Calu3 (cell line): ENCODE data around the gene ITM2C. TPM values are rescaled to one million over a fixed set of nuclear protein-coding genes. Genes with fewer than 3 reads are reported as not detected.

Source experiments
- BruUV-seq: library from RNA; stranded (reverse); fragments of 400-500 nt; replicated peaks from 2 replicates; lab custom pipeline; 2021; lab: Mats Ljungman, UMichigan
- CTCF ChIA-PET: fragments of 300-600 bp; sonication (Branson Sonifier 250); formaldehyde crosslinking; loops from one replicate; lab custom pipeline; 2022; ENCODE audit warnings: antibody characterized with exemption; lab: Charles Lee
- DNase-seq: peaks from one replicate; pipeline ENCODE4 v3.0.0; 2022
- H3K27ac Mint-ChIP-seq: one replicate; pipeline ENCODE4 v1.8.0; 2022; ENCODE audit warnings: mixed read lengths; ENCODE audit not compliant: unreplicated experiment
- H3K27me3 Mint-ChIP-seq: one replicate; pipeline ENCODE4 v1.8.0; 2022; ENCODE audit warnings: mixed read lengths; ENCODE audit not compliant: unreplicated experiment
- H3K36me3 Mint-ChIP-seq: one replicate; pipeline ENCODE4 v1.8.0; 2022; ENCODE audit warnings: mild to moderate bottlenecking, moderate library complexity, mixed read lengths; ENCODE audit not compliant: insufficient read depth, unreplicated experiment
- H3K4me1 Mint-ChIP-seq: one replicate; pipeline ENCODE4 v1.8.0; 2022; ENCODE audit warnings: mild to moderate bottlenecking, low read depth, mixed read lengths; ENCODE audit not compliant: unreplicated experiment
- H3K4me3 Mint-ChIP-seq: one replicate; pipeline ENCODE4 v1.8.0; 2022; ENCODE audit warnings: mild to moderate bottlenecking, low read depth, moderate library complexity, mixed read lengths; ENCODE audit not compliant: unreplicated experiment
- H3K9me3 Mint-ChIP-seq: one replicate; pipeline ENCODE4 v1.8.0; 2022; ENCODE audit warnings: low read depth, mixed read lengths; ENCODE audit not compliant: unreplicated experiment
- intact Hi-C: fragments of 100-400 bp; cut with micrococcal nuclease; formaldehyde crosslinking; loops from one replicate; pipeline ENCODE4 v1.10.0; 2022; ENCODE audit not compliant: unreplicated experiment
- total RNA-seq: library from RNA; stranded (reverse); gene quantifications from 2 replicates; pipeline ENCODE4 v1.2.3, GENCODE V29; 2022
- TF ChIP-seq, protein P1 (sequence below): fragments of 200-600 bp; IDR thresholded peaks from one replicate; pipeline ENCODE4 v1.8.0; 2022; ENCODE audit warnings: antibody characterized with exemption; ENCODE audit not compliant: unreplicated experiment

The ITM2C gene
- total RNA-seq, 1 experiment from 2014 or later, result 57.1 TPM

DNA sequence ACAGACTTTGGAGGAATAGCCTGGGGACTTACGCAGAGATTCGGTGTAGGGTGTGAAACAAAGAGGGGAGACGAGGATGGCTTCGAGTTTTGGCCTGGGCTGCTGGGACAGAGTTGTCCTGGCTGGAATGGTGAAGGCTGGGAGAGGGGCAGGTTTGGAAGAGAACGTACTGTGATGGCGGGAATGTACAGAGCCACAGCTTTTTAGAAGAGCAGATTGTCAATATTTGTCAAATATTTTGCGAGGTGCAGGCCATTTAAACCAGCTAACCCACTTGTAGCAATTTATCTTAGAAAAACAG lies 14.4 kb upstream of the ITM2C start:
- BruUV-seq, result no TSS peak
- DNase-seq, result no peak
- Mint-ChIP-seq H3K36me3 (peaks cover 5% of the 10 kb centered on the region), H3K9me3 (no peaks in the 10 kb centered on the region), H3K4me3 (no peak overlapping the region), H3K27me3 (peaks cover 44% of the 10 kb centered on the region), H3K4me1 (no peaks in the 10 kb centered on the region), H3K27ac (no peak overlapping the region)
- TF ChIP-seq, protein P1, sequence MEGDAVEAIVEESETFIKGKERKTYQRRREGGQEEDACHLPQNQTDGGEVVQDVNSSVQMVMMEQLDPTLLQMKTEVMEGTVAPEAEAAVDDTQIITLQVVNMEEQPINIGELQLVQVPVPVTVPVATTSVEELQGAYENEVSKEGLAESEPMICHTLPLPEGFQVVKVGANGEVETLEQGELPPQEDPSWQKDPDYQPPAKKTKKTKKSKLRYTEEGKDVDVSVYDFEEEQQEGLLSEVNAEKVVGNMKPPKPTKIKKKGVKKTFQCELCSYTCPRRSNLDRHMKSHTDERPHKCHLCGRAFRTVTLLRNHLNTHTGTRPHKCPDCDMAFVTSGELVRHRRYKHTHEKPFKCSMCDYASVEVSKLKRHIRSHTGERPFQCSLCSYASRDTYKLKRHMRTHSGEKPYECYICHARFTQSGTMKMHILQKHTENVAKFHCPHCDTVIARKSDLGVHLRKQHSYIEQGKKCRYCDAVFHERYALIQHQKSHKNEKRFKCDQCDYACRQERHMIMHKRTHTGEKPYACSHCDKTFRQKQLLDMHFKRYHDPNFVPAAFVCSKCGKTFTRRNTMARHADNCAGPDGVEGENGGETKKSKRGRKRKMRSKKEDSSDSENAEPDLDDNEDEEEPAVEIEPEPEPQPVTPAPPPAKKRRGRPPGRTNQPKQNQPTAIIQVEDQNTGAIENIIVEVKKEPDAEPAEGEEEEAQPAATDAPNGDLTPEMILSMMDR, result no peak
- intact Hi-C loops, result no loop called here
- CTCF ChIA-PET, result no interaction called here

- H3K4me3 Mint-ChIP-seq, result no peak overlapping the region
- no peak for DNase-seq
- H3K4me1 Mint-ChIP-seq, result no peaks in the 10 kb centered on the region
- intact Hi-C loops, result no loop called here
- H3K36me3 Mint-ChIP-seq, result peaks cover 5% of the 10 kb centered on the region
- no peak overlapping the region for H3K27ac Mint-ChIP-seq
- no peaks in the 10 kb centered on the region for H3K9me3 Mint-ChIP-seq
- CTCF ChIA-PET, result interaction anchor here (1.3 kb wide), 1 partner anchor 135 kb away, joined by 3 read pairs; no protein-coding TSS in a partner anchor
- H3K27me3 Mint-ChIP-seq, result peaks cover 45% of the 10 kb centered on the region
- no TSS peak for BruUV-seq
- TF ChIP-seq, protein P1, result no peak
Observed at GRCh38 chr2:230852113-230852512, 12.6 kb upstream of the ITM2C start.

GRCh38 chr2:230861552-230862255 lies 3.0 kb upstream of the ITM2C start:
- no TSS peak for BruUV-seq
- intact Hi-C loops, result no loop called here
- DNase-seq, result no peak
- H3K9me3 Mint-ChIP-seq, result no peaks in the 10 kb centered on the region
- H3K27me3 Mint-ChIP-seq, result peaks cover 58% of the 10 kb centered on the region
- no peak overlapping the region for H3K4me3 Mint-ChIP-seq
- TF ChIP-seq, protein P1, result no peak
- CTCF ChIA-PET, result no interaction called here
- H3K36me3 Mint-ChIP-seq, result peaks cover 24% of the 10 kb centered on the region
- H3K27ac Mint-ChIP-seq, result no peak overlapping the region
- peaks cover 21% of the 10 kb centered on the region for H3K4me1 Mint-ChIP-seq

DNA sequence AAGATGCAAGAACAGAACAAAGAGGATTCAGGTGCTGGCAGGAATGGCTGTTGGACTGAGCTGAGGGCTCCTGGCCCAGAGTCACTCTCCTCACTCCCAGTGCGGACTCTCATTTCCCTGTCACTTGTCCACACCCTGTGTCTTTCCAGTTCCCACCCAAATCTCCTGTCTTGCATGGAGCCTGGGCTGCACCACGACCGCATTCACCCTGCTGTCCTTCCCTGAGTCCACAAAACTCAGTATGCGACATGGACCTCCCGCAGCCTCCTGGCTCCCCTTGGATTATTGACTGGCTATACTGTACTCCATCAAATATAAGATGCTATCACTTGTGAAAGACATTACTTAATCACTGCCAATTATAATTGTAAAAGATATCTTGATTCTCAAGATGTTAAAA lies 2.5 kb upstream of the ITM2C start:
- CTCF ChIA-PET, result no interaction called here
- Mint-ChIP-seq H3K4me1 (peaks cover 21% of the 10 kb centered on the region), H3K27ac (no peak overlapping the region), H3K9me3 (no peaks in the 10 kb centered on the region), H3K4me3 (no peak overlapping the region), H3K27me3 (peaks cover 54% of the 10 kb centered on the region), H3K36me3 (peaks cover 24% of the 10 kb centered on the region)
- TF ChIP-seq, protein P1, result no peak
- no peak for DNase-seq
- BruUV-seq, result no TSS peak
- intact Hi-C loops, result no loop called here
